ENCODE results near the gene CIRBP. TPM values are rescaled to one million over a fixed set of nuclear protein-coding genes. Genes with fewer than 3 reads are reported as not detected.

CIRBP gene
- total and polyA plus RNA-seq, 4 donors, result 41.1 to 135 (median 96.9) TPM

DNA sequence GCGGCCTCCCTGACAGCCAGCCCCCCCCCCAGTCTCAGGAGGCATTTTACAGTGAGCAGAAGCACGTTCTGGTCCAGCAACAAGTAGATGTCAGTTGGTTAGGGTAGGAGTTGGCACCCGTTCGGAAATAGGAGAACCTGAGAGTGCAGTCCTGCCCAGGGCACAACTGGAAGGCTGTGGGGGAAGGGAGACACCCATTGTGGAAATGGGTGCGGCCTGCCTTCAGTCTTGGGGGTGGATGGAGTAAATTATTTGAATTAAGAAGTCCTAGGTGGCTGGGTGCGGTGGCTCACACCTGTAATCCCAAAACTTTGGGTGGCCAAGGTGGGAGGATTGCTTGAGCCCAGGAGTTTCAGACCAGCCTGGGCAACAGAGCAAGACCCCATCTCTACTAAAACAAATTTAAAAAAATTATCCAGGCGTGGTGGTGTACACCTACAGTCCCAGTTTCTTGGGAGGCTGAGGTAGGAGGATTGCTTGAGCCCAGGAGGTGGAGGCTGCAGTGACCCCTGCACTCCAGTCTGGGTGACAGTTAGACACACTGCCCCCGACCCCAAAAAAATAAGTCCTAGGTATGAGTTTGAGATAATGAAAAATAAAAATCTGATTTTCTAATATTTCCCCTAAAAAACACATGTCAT, 1.2 kb downstream of the CIRBP start:
- no peaks in the 10 kb centered on the region for H3K9me3 ChIP-seq (ENCODE audit: control insufficient read depth in 4 of 4, low read length in 3 of 4)
- peaks cover 45 to 86% (median 74%) of the 10 kb centered on the region in 4 donors for H3K4me1 ChIP-seq (ENCODE audit: control insufficient read depth in 4 of 4, insufficient read depth in 4 of 4, low read length in 3 of 4)
- DNase-seq (ENCODE audit: low spot score), result no peak
- 19% methylated on average over 8 of the region's 8 CpGs for WGBS
- H3K27me3 ChIP-seq (ENCODE audit: control insufficient read depth in 4 of 4, insufficient read depth in 4 of 4, low read length in 3 of 4), result no peaks in the 10 kb centered on the region
- H3K4me3 ChIP-seq (ENCODE audit: low read depth in 1 of 3, low read length in 3 of 3), result peak overlapping the region; percentile 77 to 90 (median 86)
- peaks cover 17 to 28% (median 21%) of the 10 kb centered on the region in 4 donors for H3K36me3 ChIP-seq (ENCODE audit: control insufficient read depth in 4 of 4, insufficient read depth in 3 of 4, low read depth in 1 of 4, low read length in 3 of 4)
- TF ChIP-seq, protein P1, sequence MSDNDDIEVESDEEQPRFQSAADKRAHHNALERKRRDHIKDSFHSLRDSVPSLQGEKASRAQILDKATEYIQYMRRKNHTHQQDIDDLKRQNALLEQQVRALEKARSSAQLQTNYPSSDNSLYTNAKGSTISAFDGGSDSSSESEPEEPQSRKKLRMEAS (IDR thresholded peaks at IDR 0.05), result no peak
- TF ChIP-seq GABPA (IDR thresholded peaks at IDR 0.05 in 1 of 2, conservative IDR thresholded peaks at IDR 0.05 in 1 of 2) (peak in 1 of 2 donors; percentile 2), SP1 (IDR thresholded peaks at IDR 0.05) (peak; percentile 32)
- H3K9ac ChIP-seq (ENCODE audit: low read depth in 1 of 2, low read length in 2 of 2), result peak overlapping the region; percentile 78 to 86
- H3K27ac ChIP-seq (ENCODE audit: low read depth in 1 of 2, low read length in 2 of 2), result peak overlapping the region; percentile 90 to 91

DNA sequence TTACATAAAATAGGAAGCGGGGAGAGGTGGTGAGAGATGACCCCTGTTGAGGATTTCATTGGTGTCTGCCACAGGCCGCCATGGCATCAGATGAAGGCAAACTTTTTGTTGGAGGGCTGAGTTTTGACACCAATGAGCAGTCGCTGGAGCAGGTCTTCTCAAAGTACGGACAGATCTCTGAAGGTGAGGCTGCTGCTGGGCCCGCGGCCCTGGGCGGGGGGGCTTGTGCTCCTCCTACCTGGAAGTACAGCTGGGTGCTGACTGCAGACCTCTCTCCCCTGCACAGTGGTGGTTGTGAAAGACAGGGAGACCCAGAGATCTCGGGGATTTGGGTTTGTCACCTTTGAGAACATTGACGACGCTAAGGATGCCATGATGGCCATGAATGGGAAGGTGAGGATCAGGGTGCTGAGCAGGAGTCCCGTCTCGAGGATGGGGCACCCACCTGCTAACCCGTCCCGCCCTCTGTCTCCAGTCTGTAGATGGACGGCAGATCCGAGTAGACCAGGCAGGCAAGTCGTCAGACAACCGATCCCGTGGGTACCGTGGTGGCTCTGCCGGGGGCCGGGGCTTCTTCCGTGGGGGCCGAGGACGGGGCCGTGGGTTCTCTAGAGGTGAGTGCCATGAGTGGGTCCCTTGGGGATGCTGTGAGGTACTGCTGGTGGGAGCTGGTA, 1.9 kb downstream of the CIRBP start:
- no peak for DNase-seq (ENCODE audit: low spot score)
- Histone ChIP-seq H3K27ac (ENCODE audit: low read depth in 1 of 2, low read length in 2 of 2) (peak overlapping the region; percentile 90 to 91), H3K27me3 (ENCODE audit: control insufficient read depth in 4 of 4, insufficient read depth in 4 of 4, low read length in 3 of 4) (no peaks in the 10 kb centered on the region), H3K36me3 (ENCODE audit: control insufficient read depth in 4 of 4, insufficient read depth in 3 of 4, low read depth in 1 of 4, low read length in 3 of 4) (peaks cover 17 to 28% (median 21%) of the 10 kb centered on the region in 4 donors), H3K4me1 (ENCODE audit: control insufficient read depth in 4 of 4, insufficient read depth in 4 of 4, low read length in 3 of 4) (peaks cover 41 to 83% (median 71%) of the 10 kb centered on the region in 4 donors), H3K9me3 (ENCODE audit: control insufficient read depth in 4 of 4, low read length in 3 of 4) (no peaks in the 10 kb centered on the region), H3K4me3 (ENCODE audit: low read depth in 1 of 3, low read length in 3 of 3) (peak overlapping the region; percentile 1 to 86 (median 77)), H3K9ac (ENCODE audit: low read depth in 1 of 2, low read length in 2 of 2) (peak overlapping the region in 1 of 2 donors; percentile 60)
- 65% methylated on average over 26 of the region's 26 CpGs for WGBS
- TF ChIP-seq, protein P1 (IDR thresholded peaks at IDR 0.05), result no peak
- TF ChIP-seq YY1 (IDR thresholded peaks at IDR 0.05) (no peak), HNF4A (conservative IDR thresholded peaks at IDR 0.05) (no peak), EGR1 (IDR thresholded peaks at IDR 0.05; ENCODE audit: low read depth in 2 of 2) (no peak)

DNA sequence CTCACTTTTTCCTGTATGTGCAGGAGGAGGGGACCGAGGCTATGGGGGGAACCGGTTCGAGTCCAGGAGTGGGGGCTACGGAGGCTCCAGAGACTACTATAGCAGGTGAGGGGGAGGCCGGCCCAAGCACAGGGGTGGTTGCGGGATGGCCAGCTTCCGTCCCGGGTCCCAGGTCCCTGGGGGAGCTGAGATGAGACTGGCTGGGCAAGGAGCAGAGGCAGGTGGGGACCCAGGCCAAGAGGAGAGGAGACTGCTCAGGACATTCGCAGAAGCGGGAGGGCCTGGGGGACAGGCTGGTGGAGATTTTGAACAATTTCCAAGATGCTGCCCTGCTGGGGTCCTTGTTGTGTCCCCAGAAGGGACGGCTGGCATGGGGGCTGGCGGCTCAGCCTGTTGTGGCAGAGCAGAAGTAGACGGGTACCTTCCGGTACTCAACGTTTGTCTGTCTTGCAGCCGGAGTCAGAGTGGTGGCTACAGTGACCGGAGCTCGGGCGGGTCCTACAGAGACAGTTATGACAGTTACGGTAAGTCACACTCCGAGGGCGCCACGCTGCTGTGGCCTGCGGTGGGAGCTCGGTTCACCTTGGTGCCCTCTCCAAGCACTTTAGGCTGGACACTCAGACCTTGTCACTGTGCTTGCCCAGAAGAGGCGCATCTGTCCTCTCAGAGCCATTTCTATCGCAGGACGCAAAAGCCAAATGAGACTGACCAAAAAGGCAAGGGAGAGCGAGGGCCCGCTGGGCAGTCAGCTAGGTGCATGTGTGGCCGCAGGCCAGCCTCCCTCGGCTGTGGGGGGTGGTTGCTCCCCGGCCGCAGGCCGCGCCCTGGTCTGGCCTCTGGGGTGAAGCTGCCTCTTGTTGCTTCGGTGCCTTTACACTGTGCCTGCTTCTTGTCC, 2.6 kb downstream of the CIRBP start:
- Histone ChIP-seq H3K9ac (ENCODE audit: low read depth in 1 of 2, low read length in 2 of 2) (no peak overlapping the region), H3K4me3 (ENCODE audit: low read depth in 1 of 3, low read length in 3 of 3) (peak overlapping the region in 1 of 3 donors; percentile 77), H3K9me3 (ENCODE audit: control insufficient read depth in 4 of 4, low read length in 3 of 4) (no peaks in the 10 kb centered on the region), H3K4me1 (ENCODE audit: control insufficient read depth in 4 of 4, insufficient read depth in 4 of 4, low read length in 3 of 4) (peaks cover 35 to 83% (median 74%) of the 10 kb centered on the region in 4 donors), H3K27ac (ENCODE audit: low read depth in 1 of 2, low read length in 2 of 2) (peak overlapping the region; percentile 4 to 90), H3K27me3 (ENCODE audit: control insufficient read depth in 4 of 4, insufficient read depth in 4 of 4, low read length in 3 of 4) (no peaks in the 10 kb centered on the region), H3K36me3 (ENCODE audit: control insufficient read depth in 4 of 4, insufficient read depth in 3 of 4, low read depth in 1 of 4, low read length in 3 of 4) (peaks cover 17 to 28% (median 21%) of the 10 kb centered on the region in 4 donors)
- no peak for DNase-seq (ENCODE audit: low spot score)
- WGBS, result 59% methylated on average over 37 of the region's 37 CpGs
- TF ChIP-seq, protein P2, sequence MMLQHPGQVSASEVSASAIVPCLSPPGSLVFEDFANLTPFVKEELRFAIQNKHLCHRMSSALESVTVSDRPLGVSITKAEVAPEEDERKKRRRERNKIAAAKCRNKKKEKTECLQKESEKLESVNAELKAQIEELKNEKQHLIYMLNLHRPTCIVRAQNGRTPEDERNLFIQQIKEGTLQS (IDR thresholded peaks at IDR 0.05), result no peak
- TF ChIP-seq NR2F2 (IDR thresholded peaks at IDR 0.05), result no peak
- TF ChIP-seq RAD21 (IDR thresholded peaks at IDR 0.05), result no peak
- no peak for TF ChIP-seq FOXA1 (IDR thresholded peaks at IDR 0.05)
- TF ChIP-seq FOXA2 (IDR thresholded peaks at IDR 0.05), result no peak
- TF ChIP-seq HNF4A (conservative IDR thresholded peaks at IDR 0.05), result no peak
- TF ChIP-seq JUND (IDR thresholded peaks at IDR 0.05), result no peak
- no peak for TF ChIP-seq TAF1 (conservative IDR thresholded peaks at IDR 0.05)
- no peak for TF ChIP-seq SP1 (IDR thresholded peaks at IDR 0.05)
- TF ChIP-seq, protein P3, sequence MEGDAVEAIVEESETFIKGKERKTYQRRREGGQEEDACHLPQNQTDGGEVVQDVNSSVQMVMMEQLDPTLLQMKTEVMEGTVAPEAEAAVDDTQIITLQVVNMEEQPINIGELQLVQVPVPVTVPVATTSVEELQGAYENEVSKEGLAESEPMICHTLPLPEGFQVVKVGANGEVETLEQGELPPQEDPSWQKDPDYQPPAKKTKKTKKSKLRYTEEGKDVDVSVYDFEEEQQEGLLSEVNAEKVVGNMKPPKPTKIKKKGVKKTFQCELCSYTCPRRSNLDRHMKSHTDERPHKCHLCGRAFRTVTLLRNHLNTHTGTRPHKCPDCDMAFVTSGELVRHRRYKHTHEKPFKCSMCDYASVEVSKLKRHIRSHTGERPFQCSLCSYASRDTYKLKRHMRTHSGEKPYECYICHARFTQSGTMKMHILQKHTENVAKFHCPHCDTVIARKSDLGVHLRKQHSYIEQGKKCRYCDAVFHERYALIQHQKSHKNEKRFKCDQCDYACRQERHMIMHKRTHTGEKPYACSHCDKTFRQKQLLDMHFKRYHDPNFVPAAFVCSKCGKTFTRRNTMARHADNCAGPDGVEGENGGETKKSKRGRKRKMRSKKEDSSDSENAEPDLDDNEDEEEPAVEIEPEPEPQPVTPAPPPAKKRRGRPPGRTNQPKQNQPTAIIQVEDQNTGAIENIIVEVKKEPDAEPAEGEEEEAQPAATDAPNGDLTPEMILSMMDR (IDR thresholded peaks at IDR 0.05; ENCODE audit: low read depth, low read length, missing input control), result no peak

Data from liver (tissue), 9 donors.